Endothelial cell of umbilical vein (primary cell): ENCODE results near the gene ACER3. TPM values are rescaled to one million over a fixed set of nuclear protein-coding genes. Genes with fewer than 3 reads are reported as not detected.

Experiments used
- BruUV-seq: library from RNA; stranded (reverse); fragments of 400-500 nt; replicated peaks from 2 replicates; lab custom pipeline; 2021; lab: Mats Ljungman, UMichigan
- CTCF ChIA-PET: fragments of 300-600, 350-600 bp; sonication (Branson Sonifier 250); formaldehyde crosslinking; loops from one replicate; lab custom pipeline; 2021; ENCODE audit warnings: antibody characterized with exemption, inconsistent platforms; lab: Charles Lee
- POLR2A ChIA-PET: fragments of 300-600, 350-600 bp; sonication (Branson Sonifier 250); formaldehyde crosslinking; loops from one replicate; lab custom pipeline; 2021; ENCODE audit warnings: antibody characterized with exemption, inconsistent platforms; lab: Charles Lee
- DNase-seq: peaks from one replicate; pipeline ENCODE4 v3.0.0-alpha.2; 2011; ENCODE audit warnings: low read depth, low spot score
- FAIRE-seq: peaks from 2 replicates; lab custom pipeline; 2011; peaks lifted over from hg19 to GRCh38; lab: Jason Lieb, UNC
- H2AFZ ChIP-seq: 2 replicates; pipeline ENCODE4 v1.6.0; 2012; ENCODE audit warnings: low read depth, low read length, control low read depth, inconsistent platforms
- H3K27ac ChIP-seq: 2 replicates; pipeline ENCODE4 v1.5.1; 2011; ENCODE audit warnings: low read depth, mild to moderate bottlenecking, control low read depth, low read length, moderate library complexity; ENCODE audit not compliant: insufficient read depth
- H3K27me3 ChIP-seq, 2 experiments: 2 replicates each; pipeline versions ENCODE4 v1.6.0 to v1.6.1; 2011; ENCODE audit warnings: low read length in 2 of 2, mixed read lengths in 1 of 2; ENCODE audit not compliant: control insufficient read depth in 2 of 2, insufficient read depth in 2 of 2
- H3K36me3 ChIP-seq, 2 experiments: 2 replicates in 1 of 2; 3 replicates in 1 of 2; pipeline ENCODE4 v1.5.1; 2011; ENCODE audit warnings: low read length in 2 of 2, mild to moderate bottlenecking in 1 of 2, moderate library complexity in 1 of 2; ENCODE audit not compliant: control insufficient read depth in 2 of 2, insufficient read depth in 2 of 2; ENCODE audit errors: extremely low read depth in 1 of 2
- H3K4me1 ChIP-seq: 3 replicates; pipeline ENCODE4 v1.5.1; 2011; ENCODE audit warnings: mild to moderate bottlenecking, low read length; ENCODE audit not compliant: control insufficient read depth, insufficient read depth; ENCODE audit errors: extremely low read depth
- H3K4me2 ChIP-seq: 2 replicates; pipeline ENCODE4 v1.6.1; 2011; ENCODE audit warnings: low read length, control low read depth, mixed read lengths; ENCODE audit not compliant: insufficient read depth
- H3K4me3 ChIP-seq, 3 experiments: fragments of 200-600 bp in 1 of 3; sonication (generic), shearing (Covaris generic) in 1 of 3; replicated peaks in 1 of 3; 2 replicates each; pipeline ENCODE4 v1.5.1; 2011 to 2016; ENCODE audit warnings: control low read depth in 3 of 3, low read length in 3 of 3, mild to moderate bottlenecking in 2 of 3, inconsistent platforms in 1 of 3, low read depth in 1 of 3, moderate library complexity in 1 of 3; ENCODE audit not compliant: insufficient read depth in 1 of 3
- H3K79me2 ChIP-seq: 2 replicates; pipeline ENCODE4 v1.6.0; 2012; ENCODE audit warnings: low read length, inconsistent platforms; ENCODE audit not compliant: control insufficient read depth, insufficient read depth
- H3K9ac ChIP-seq: replicated peaks from 2 replicates; pipeline ENCODE3; 2011; ENCODE audit warnings: low read length, control low read depth; ENCODE audit not compliant: insufficient read depth; ENCODE audit errors: extremely low read depth
- H3K9me1 ChIP-seq: replicated peaks from 3 replicates; pipeline ENCODE4 v1.6.0; 2011; ENCODE audit warnings: mild to moderate bottlenecking, low read length; ENCODE audit not compliant: control insufficient read depth, insufficient read depth; ENCODE audit errors: extremely low read depth
- H3K9me3 ChIP-seq: replicated peaks from 2 replicates; pipeline ENCODE4 v1.5.1; 2012; ENCODE audit warnings: low read length, inconsistent platforms; ENCODE audit not compliant: control insufficient read depth, insufficient read depth
- H4K20me1 ChIP-seq: replicated peaks from 2 replicates; pipeline ENCODE3; 2011; ENCODE audit warnings: mild to moderate bottlenecking, low read length; ENCODE audit not compliant: control insufficient read depth, insufficient read depth; ENCODE audit errors: extremely low read depth
- CTCF ChIP-seq, 2 donors: IDR thresholded peaks; 1 replicate in 1 of 2; 2 replicates in 1 of 2; pipeline ENCODE4 v1.5.1; 2011; ENCODE audit warnings: low read length in 2 of 2, mild to moderate bottlenecking in 2 of 2, moderate library complexity in 2 of 2, control low read depth in 1 of 2, inconsistent platforms in 1 of 2, low read depth in 1 of 2; ENCODE audit not compliant: insufficient read depth in 1 of 2; ENCODE audit errors: extremely low read depth in 1 of 2
- EZH2 ChIP-seq: IDR thresholded peaks from 2 replicates; pipeline ENCODE4 v1.6.1; 2012; ENCODE audit warnings: borderline replicate concordance, low read depth, mild to moderate bottlenecking, moderate library complexity, low read length, inconsistent platforms; ENCODE audit not compliant: severe bottlenecking
- FOS ChIP-seq: IDR thresholded peaks from 2 replicates; pipeline ENCODE4 v1.6.1; 2011; ENCODE audit warnings: mild to moderate bottlenecking, low read length, moderate library complexity, borderline replicate concordance; ENCODE audit not compliant: insufficient read depth
- GATA2 ChIP-seq: IDR thresholded peaks from 2 replicates; pipeline ENCODE4 v1.7.0; 2011; ENCODE audit warnings: low read depth, mild to moderate bottlenecking, moderate library complexity, mixed read lengths, low read length; ENCODE audit not compliant: insufficient read length, insufficient read depth
- JUN ChIP-seq: IDR thresholded peaks from 2 replicates; pipeline ENCODE4 v1.6.1; 2011; ENCODE audit warnings: borderline replicate concordance, low read depth; ENCODE audit not compliant: insufficient read length, insufficient read depth
- MAX ChIP-seq: IDR thresholded peaks from 2 replicates; pipeline ENCODE4 v1.6.1; 2011; ENCODE audit not compliant: insufficient read depth, insufficient read length
- MYC ChIP-seq: IDR thresholded peaks from one replicate; pipeline ENCODE4 v1.6.1; 2011; ENCODE audit warnings: mild to moderate bottlenecking, low read depth, low read length
- POLR2A ChIP-seq: IDR thresholded peaks from 2 replicates; pipeline ENCODE4 v1.6.1; 2012; ENCODE audit warnings: low read depth, mild to moderate bottlenecking, control low read depth, low read length
- POLR2AphosphoS5 ChIP-seq: IDR thresholded peaks from 2 replicates; pipeline ENCODE4 v1.6.1; 2012; ENCODE audit warnings: low read depth, mild to moderate bottlenecking, control low read depth, low read length, moderate library complexity; ENCODE audit not compliant: insufficient read depth
- dilution Hi-C: fragments of 300-500 bp; cut with MboI; formaldehyde crosslinking; loops from one replicate; pipeline ENCODE4 v1.15.0; 2019; ENCODE audit warnings: low sequenced_read_pairs; ENCODE audit not compliant: extremely low pct_ligation_motif_present
- intact Hi-C: fragments of 100-400 bp; cut with micrococcal nuclease; formaldehyde crosslinking; loops from one replicate; pipeline ENCODE4 v1.10.0; 2022
- polyA plus RNA-seq, 4 experiments: library from polyadenylated mRNA; depleted of rRNA in 3 of 4; stranded (reverse) in 3 of 4; unstranded in 1 of 4; fragments of >200 nt; gene quantifications; 2 replicates each; pipeline versions ENCODE4 v1.2.1 to v1.2.3, GENCODE V29; 2011 to 2012; ENCODE audit warnings: missing spikeins in 1 of 4
- total RNA-seq: library from RNA; stranded (reverse); gene quantifications from 2 replicates; pipeline ENCODE4 v1.2.3, GENCODE V29; 2021

The ACER3 gene
- total and polyA plus RNA-seq, 2 donors (not counting 3 experiments of a cell fraction or from before 2014, with no cell fraction given), result 9.9 to 31.6 TPM

- intact Hi-C loops, result no loop called here
- Histone ChIP-seq H3K9me3 (no peaks in the 10 kb centered on the region), H3K4me1 (peaks cover 26% of the 10 kb centered on the region), H3K9ac (no peak overlapping the region), H4K20me1 (no peaks in the 10 kb centered on the region), H3K79me2 (no peaks in the 10 kb centered on the region), H3K36me3 (no peaks in the 10 kb centered on the region), H3K27me3 (no peaks in the 10 kb centered on the region), H3K4me2 (peak overlapping the region; percentile 84), H3K27ac (no peak overlapping the region), H3K9me1 (no peaks in the 10 kb centered on the region), H3K4me3 (no peak overlapping the region), H2AFZ (no peak overlapping the region)
- no TSS peak for BruUV-seq
- dilution Hi-C loops, result no loop called here
- POLR2A ChIA-PET, result no interaction called here
- FAIRE-seq, result no peak
- no peak for DNase-seq
- TF ChIP-seq EZH2, result no peak
- no peak for TF ChIP-seq CTCF (IDR thresholded peaks at IDR 0.05; ENCODE audit: extremely low read depth in 1 of 2, insufficient read depth in 1 of 2, low read depth in 1 of 2, low read length in 2 of 2)
- TF ChIP-seq MAX, result no peak
- no peak for TF ChIP-seq MYC
- no peak for TF ChIP-seq GATA2
- TF ChIP-seq POLR2AphosphoS5, result no peak
- no peak for TF ChIP-seq POLR2A
- no peak for TF ChIP-seq JUN
- TF ChIP-seq FOS, result no peak
- CTCF ChIA-PET, result interaction anchor here (6.4 kb wide), 1 partner anchor 23 kb away, joined by 148 read pairs; no protein-coding TSS in a partner anchor
Measured at GRCh38 chr11:77067861-77068443, 207.2 kb downstream of the ACER3 start.
